A172 (cell line): ENCODE results near the gene FBXO31. TPM values are rescaled to one million over a fixed set of nuclear protein-coding genes. Genes with fewer than 3 reads are reported as not detected.
A peak's percentile ranks its signal among the peaks of the same experiment; 100 is the strongest.

Source experiments
- DNase-seq: peaks from one replicate; pipeline ENCODE4 v3.0.0-alpha.2; 2015; ENCODE audit warnings: low spot score
- total RNA-seq: library from RNA; depleted of rRNA; stranded (reverse); fragments of >200 nt; shearing (Covaris generic); gene quantifications from 2 replicates; pipeline ENCODE4 v1.2.3, GENCODE V29; 2014

FBXO31 gene
- total RNA-seq, 1 experiment from 2014 or later, result 18.4 TPM

GRCh38 chr16:87329436-87330256 is 53.9 kb downstream of the FBXO31 start:
- no peak for DNase-seq

DNA sequence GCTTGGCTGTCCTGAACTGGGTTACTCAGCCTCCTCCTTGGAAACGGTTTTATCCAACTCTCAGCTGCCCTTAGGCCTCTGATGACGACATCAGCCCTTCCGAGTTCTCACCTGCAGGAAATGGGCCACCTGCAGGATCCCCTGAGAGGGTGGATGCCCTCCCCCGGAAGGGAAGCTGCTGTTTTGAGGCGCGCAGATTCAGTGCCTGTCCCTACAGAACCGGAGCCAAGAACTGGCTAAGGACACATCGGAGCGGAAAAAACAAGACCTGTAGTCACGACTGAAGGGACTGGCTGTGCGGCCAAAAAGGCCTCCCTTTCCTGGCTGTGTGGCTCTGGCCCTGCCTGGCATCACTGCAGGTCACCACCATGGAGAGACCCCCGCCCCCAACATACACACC is 54.7 kb downstream of the FBXO31 start:
- no peak for DNase-seq

- DNase-seq, result no peak
Observed at GRCh38 chr16:87327798-87328495, 55.6 kb downstream of the FBXO31 start.

DNA sequence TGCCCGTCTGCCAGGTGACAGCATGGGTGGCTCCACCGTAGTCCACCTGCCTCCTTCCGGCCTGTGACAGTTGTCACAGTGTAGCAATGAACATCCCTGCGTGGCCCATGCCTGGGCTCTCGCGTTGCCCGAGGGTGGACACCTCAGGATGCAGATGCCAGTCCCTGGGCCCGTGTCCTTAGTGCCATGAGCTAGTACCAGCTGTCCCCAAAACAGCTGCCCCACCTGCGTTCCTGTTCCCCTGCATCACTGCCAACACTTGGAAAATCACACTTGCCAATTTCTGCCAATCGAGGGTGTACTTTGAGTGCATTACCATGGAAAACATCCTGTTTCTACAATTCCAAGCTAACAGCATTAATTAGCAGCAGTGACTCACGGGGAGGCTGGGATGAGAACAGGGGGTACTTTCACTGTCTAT is 57.4 kb downstream of the FBXO31 start:
- no peak for DNase-seq

GRCh38 chr16:87325423-87325858 is 58.1 kb downstream of the FBXO31 start:
- DNase-seq, result no peak

DNA sequence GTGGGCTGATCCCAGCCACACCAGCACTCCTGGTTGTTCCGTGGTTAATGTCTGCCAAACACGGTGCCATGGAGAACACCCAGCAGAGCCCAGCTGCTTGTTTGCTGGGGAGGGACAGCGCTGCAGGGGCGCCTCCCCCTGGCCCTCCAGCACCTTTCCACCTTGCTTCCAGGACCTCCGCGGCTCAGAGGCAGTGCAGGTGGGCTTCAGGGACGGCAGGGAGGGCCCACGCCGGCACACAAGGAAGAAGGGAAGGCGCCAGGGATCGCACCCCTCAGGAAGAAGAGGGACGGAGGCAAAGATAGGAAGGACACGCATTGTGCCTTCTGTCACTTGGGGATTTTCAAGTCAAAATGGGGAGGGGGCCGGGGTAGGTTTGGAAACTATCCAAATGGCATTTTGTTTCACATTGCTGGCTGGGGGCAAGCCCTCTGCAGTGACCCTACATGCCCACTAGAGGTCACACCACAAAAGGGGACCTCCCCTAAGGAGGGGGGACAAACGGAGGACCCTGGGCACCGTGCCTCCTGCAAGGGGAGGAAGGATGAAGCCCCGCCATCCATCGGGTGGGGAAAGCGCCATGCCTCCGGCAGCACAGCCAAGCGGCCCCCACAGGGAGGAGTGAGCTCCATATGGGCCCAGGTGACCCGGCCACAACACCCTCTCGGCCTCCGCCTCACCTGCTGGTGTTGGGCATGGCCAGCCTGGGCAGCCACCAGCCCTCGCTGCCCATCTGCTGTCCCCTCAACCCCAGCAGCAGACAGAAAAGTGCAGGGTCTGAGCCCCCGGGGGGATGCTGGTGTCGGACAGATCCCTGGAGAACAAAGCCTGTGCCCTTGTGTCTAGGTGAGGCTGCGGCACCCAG is 58.9 kb downstream of the FBXO31 start:
- DNase-seq, result no peak

- no peak for DNase-seq
Observed at GRCh38 chr16:87323727-87324410, 59.7 kb downstream of the FBXO31 start.

DNA sequence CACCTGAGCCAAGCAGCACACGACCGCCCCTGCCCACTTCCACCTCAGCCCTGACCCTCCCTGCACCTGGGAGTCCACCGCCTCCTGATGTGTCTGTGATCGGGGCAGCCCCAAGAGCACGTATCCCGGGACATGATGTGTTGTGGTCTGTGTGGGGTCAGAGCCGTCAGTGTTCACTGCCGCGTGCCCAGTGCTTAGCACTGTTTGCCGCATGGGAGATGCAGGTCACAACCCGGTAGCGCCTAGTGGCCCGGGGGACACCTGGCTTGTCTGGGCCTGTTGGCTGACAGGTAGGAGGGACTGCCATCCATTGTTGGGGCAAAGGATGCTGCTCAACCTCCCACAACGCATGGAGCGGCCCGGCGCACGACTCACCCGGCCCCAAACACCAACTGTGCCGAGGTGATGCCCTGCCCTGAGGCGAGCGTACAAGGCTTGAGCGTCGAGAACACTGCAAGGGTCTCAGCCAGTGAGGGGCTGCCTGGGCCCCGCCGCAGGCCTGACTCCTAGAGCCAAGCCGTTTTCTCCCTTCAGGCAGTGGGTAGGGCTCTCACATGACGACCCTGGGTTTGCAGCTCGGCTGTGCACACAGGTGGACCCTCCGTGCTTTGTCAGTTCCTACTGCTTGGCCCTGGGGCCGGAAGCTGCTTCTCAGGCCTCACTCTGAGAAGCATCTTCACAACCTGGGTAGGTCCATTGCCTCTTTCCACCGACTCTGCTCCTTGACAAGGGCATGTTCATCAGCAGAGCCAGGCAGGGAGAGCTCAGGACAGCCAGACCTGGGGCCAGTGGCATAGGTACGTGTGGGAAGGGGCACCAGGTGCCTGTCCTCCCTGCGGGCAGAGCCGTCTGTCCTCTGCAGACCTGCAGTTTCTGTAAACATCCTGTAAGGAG is 60.5 kb downstream of the FBXO31 start:
- no peak for DNase-seq

GRCh38 chr16:87322360-87322759 is 61.2 kb downstream of the FBXO31 start:
- no peak for DNase-seq

- DNase-seq, result no peak
Observed at GRCh38 chr16:87321336-87322107, 62.1 kb downstream of the FBXO31 start.

DNA sequence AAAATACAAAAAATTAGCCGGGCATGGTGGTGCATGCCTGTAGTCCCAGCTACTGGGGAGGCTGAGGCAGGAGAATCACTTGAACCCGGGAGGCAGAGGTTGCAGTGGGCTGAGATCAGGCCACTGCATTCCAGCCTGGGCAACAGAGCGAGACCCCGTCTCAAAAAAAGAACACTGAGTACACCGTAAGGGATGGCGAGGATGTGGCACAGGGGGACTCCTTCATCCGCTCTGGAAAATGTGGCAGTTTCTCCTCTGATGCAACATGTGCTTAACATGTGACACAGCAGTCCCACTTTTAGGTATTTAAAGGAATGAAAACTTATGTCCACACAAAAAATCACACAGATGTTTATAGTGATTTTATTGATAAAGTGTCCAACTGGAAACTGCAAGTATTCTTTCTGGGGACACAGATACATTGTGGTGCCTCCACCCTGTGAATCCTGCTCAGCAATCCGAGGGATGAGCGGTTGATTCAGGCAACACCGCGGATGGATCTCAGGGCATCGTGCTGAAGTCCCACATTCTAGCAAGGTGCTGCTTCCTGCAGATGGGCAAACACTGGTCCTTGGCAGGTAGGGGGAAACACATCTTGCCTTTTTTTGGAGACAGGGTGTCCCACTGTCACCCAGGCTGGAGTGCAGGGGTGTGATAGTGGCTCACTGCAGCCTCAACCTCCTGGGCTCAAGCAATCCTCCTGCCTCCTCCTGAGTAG is 62.9 kb downstream of the FBXO31 start:
- no peak for DNase-seq

DNA sequence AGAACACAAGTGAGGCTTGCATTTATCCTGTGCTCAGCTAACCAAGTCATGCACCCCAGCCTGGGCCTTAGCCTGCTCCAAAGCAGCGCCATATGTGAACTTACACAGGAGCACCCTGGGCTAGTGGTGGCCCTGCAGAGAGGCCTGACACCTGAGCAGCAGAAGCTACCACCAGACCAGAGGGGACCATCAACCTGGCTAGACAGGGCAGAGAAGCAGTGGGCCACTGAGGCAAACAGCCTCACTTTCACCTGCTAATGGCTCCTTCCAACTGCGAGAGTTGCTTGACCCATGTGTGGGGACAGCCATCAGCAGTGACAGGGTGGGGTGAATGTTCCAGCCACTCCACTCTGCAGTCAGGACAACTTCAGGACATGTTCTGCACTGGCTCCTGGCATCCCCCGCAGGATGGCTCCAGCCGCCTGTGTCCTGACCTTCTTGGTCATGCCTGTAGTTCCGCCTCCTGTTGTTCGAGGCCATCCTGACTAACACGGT is 63.5 kb downstream of the FBXO31 start:
- no peak for DNase-seq

DNA sequence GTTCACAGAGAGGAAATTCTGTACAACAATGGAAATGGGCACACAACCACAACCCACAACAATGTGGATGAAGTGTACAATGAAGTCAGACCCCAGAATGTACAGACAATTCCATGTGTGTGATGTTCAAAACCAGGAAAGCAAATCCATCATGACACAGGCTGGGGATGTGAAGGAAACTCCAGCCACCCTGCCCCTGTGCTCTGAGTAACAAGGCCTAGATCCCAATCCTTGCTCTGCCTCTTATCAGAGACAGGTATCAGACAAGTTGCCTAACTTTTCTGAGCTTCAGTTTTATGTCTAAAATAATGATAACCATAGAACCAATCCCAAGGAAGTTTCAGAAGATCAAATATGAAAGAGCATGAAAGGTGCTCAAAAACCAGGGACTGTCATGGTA is 64.6 kb downstream of the FBXO31 start:
- DNase-seq, result no peak

- DNase-seq, result peak; percentile 33
Observed at GRCh38 chr16:87317750-87318644, 65.6 kb downstream of the FBXO31 start.

DNA sequence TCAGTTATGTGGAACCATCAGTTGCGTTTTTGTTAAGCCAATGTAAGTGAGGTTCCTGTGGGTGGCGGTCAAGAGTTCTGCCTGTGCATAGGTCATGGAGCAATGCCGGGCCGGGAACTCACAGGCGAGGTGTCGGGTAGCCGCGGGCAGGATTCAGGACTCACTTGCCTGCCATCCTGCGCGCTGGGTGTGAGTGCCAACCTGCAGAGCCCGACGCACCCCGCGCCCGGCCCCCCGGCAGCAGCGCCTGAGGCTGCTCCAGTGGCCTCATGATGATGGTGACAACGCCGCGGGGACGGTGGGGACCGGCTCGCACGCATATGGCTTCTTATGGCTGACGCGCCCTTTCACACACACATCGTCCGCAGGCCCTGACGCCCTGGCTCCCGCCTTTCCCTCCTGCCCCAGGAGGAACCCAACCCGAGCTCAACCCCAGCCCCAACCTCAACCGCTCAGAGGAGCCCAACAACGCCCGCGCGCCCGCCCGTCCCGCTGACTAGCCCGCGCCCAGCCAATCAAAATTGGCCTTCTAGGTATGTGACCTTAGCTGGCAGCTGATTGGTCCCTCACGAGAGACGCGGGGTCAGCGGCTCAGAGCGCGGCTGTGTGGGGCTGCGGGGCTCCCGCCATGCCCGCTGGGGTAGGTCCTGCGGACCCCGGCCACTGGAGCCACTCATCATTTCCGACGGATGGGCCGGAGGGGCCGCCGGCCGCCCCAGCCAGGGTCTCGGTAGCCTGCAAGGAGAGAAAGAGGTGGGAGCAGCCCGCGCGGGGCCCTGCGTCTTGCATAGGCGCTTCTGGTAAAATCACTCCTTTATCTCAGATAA is 66.4 kb downstream of the FBXO31 start, which contains the start of gene C16orf95:
C16orf95 (minus strand) TSS at position 470 of the 827 bp plus-strand sequence; CDS start at position 320, 150 bp downstream.
- DNase-seq, result peak; percentile 90

DNA sequence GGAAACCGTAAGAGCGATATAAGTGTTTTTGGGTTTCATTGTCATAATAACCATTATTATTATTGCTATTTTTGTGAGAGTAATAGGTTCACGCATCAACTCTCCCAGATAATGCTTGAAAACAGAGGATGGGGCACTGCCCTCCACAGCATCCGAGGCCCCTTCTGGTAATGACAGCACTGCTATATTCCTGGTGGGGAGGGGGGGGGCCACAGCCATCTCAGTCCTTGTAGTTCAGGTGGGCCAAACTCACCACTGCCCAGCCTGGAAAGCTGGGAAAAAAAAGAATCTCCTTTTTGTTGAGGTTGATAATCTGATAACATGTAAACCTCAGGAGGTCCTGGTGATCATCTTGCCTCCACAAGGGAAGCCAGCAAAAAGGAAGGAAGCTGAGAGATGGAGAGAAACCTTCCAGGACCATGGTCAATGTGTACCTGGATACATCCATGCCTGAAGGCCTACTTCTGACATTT is 67.1 kb downstream of the FBXO31 start:
- DNase-seq, result no peak

- no peak for DNase-seq
Observed at GRCh38 chr16:87314990-87315420, 68.6 kb downstream of the FBXO31 start.
